ENCODE data around the gene DEF6. TPM values are rescaled to one million over a fixed set of nuclear protein-coding genes. Genes with fewer than 3 reads are reported as not detected.

Gene DEF6
- total RNA-seq, 1 donor from 2014 or later, result 6.0 TPM

DNA sequence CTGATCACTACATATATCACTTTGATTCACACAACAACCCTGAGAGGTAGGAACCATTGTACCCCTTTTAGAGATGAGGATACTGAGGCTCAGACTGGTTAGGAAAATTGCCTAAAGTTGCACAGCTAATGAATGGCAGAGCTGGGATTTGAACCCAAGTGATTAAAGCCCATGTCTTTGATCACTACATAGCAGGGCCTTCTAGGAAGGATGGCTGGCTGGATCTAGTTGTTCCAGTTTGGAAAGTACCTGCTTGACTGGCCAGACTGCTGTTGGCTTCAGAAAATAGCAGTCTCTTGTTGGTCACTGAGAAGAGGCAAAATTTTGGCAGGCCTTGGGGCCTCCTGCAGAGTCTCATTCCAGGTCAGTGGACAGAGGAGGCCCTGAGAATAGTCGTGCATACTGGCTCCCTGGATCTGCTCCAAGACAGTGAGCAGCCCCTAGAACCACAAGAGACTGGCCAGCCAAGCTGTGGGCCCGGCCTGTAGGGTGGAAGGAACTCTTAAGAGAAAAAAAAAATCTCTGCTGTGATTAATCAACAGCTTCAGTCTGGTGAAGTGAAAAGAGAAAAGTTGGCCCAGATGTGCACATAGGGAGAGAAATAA lies 62.2 kb downstream of the DEF6 start:
- H3K4me3 ChIP-seq (ENCODE audit: low read depth, low read length), result no peak overlapping the region
- TF ChIP-seq, protein P1, sequence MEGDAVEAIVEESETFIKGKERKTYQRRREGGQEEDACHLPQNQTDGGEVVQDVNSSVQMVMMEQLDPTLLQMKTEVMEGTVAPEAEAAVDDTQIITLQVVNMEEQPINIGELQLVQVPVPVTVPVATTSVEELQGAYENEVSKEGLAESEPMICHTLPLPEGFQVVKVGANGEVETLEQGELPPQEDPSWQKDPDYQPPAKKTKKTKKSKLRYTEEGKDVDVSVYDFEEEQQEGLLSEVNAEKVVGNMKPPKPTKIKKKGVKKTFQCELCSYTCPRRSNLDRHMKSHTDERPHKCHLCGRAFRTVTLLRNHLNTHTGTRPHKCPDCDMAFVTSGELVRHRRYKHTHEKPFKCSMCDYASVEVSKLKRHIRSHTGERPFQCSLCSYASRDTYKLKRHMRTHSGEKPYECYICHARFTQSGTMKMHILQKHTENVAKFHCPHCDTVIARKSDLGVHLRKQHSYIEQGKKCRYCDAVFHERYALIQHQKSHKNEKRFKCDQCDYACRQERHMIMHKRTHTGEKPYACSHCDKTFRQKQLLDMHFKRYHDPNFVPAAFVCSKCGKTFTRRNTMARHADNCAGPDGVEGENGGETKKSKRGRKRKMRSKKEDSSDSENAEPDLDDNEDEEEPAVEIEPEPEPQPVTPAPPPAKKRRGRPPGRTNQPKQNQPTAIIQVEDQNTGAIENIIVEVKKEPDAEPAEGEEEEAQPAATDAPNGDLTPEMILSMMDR (conservative IDR thresholded peaks at IDR 0.05; ENCODE audit: low read depth, low read length), result no peak
- DNase-seq (ENCODE audit: low read depth), result peak; percentile 91

DNA sequence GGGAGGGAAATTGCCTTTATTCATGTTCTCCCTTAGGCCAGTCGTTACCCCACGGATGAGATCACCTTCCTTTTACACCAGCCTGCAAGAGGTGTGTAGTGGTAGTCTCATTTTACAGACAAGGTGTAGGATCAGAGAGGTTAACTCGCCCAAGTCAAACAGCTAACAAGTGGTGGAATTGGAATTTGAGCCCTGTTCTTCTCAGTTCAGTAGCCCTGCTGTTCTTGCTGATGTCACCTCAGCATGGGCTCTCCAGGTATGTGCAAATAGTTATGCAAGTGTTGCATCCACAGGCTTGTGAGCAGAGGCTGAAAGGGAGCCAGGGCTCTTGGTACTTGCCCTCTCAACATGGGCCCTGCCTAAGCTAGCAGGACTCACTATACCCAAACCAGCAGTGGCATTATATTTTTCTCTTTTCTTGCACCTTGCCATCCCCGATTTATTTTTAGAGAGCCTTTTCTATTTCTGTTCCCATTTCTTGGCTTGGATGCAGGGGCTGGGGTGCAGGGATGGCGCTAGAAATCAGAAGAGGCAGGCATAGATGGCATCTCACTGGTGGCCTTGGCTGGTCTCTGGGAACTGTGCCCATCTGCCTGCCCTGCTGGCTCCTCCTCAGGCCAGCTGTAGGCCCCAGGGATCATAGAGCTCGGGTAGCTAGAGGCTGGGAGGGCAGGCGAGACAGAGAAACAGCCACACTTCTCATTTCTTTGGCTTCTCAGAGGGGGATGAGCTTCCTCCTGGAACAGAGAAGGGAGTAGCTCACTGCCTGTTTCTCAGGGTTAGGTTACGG lies 62.9 kb downstream of the DEF6 start:
- DNase-seq (ENCODE audit: low read depth), result no peak
- TF ChIP-seq, protein P1 (conservative IDR thresholded peaks at IDR 0.05; ENCODE audit: low read depth, low read length), result no peak
- H3K4me3 ChIP-seq (ENCODE audit: low read depth, low read length), result no peak overlapping the region

DNA sequence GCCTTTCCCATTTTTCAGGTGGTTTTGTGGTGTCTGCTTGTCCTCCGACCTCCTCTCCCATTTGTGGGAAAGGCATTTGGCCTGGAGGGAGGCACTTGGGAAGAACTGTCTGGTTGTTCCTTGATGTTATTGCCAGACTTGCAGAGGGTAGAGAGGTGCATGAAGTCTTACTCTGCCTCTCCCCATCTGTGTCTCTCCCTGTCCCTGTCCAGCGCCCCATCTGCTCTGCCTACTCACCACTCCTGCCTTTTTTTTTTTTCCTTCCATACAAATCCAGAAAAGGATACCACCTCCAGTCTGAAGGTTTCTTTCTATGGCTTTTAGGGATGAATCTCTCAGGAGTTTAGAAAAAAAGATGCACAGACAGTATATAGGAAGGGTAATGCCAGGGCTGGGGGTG lies 64.6 kb downstream of the DEF6 start:
- no peak overlapping the region for H3K4me3 ChIP-seq (ENCODE audit: low read depth, low read length)
- DNase-seq (ENCODE audit: low read depth), result no peak
- TF ChIP-seq, protein P1 (conservative IDR thresholded peaks at IDR 0.05; ENCODE audit: low read depth, low read length), result no peak

DNA sequence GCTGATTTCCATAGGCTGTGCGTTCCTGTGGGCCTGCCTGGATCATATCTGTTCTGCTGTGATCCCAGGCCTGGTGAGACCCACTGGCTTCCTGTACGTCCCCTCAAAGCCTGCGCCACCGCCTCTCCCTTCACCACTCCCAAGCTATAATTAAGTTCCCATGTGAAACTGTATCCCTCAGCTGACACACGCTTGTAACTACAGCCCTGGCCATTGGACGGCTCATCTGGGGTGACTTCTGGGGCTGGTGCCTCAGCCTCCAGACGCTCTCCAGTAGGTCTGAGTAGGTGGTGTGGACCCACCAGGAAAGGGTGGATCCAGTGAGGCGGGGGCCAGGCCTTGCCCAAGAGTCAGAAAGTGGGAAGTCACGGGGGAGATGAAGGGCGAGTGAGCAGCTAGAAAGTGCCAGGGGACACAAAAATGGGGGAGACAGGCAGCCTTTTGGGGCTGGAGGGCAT lies 65.7 kb downstream of the DEF6 start:
- TF ChIP-seq, protein P1 (conservative IDR thresholded peaks at IDR 0.05; ENCODE audit: low read depth, low read length), result no peak
- DNase-seq (ENCODE audit: low read depth), result no peak
- H3K4me3 ChIP-seq (ENCODE audit: low read depth, low read length), result no peak overlapping the region

DNA sequence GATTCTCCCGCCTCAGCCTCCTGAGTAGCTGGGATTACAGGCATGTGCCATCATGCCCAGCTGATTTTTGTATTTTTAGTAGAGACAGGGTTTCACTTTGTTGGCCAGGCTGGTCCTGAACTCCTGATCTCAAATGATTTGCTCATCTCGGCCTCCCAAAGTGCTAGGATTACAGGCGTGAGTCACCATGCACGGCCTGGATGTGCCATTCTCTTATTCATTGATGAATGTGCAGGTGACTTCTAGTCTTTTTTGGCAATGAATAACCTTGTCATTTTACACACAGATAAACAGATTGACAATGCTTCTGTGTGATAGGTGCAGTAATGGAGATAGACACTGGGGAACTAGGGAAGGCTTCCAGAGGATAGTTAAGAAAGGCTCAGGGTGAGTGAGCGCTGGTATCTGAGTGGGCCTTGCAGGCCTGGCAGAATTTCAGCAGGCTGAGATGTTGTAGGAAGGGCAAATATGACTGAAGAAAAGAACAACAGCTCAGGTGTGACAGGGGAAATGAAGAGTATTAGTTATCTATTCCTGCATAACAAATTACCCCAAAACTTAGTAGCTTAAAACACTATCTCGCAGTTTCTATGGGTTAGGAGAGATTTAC lies 68.1 kb downstream of the DEF6 start:
- no peak overlapping the region for H3K4me3 ChIP-seq (ENCODE audit: low read depth, low read length)
- TF ChIP-seq, protein P1 (conservative IDR thresholded peaks at IDR 0.05; ENCODE audit: low read depth, low read length), result no peak
- peak; percentile 67 for DNase-seq (ENCODE audit: low read depth)

DNA sequence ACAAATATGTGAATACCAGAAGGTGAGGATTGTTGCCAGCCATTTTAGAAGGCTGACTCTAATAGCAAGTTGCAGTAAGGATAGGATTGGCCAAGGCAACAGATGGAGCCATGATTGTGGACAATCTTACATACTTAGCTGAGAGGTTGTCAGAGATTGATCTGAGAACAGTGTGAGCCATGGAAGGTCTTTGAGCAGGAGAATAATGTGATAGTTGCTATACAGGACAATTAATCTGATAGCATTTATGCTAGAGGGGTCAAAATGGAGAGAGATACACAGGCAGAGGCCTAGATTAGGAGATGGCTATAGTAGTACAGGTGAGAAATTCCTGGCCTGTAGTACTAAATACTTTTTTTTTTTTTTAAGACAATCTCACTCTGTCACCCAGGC lies 68.6 kb downstream of the DEF6 start:
- H3K4me3 ChIP-seq (ENCODE audit: low read depth, low read length), result no peak overlapping the region
- no peak for DNase-seq (ENCODE audit: low read depth)
- TF ChIP-seq, protein P1 (conservative IDR thresholded peaks at IDR 0.05; ENCODE audit: low read depth, low read length), result no peak

Measured in epithelial cell of proximal tubule (primary cell).